Mesothelial cell of epicardium (in vitro differentiated cells): ENCODE results near the gene SPEM1. TPM values are rescaled to one million over a fixed set of nuclear protein-coding genes. Genes with fewer than 3 reads are reported as not detected.

Experiments used
- DNase-seq, 2 experiments: peaks; one replicate each; pipeline ENCODE4 v3.0.0; 2021; ENCODE audit warnings: low spot score in 2 of 2; ENCODE audit not compliant: unreplicated experiment in 2 of 2
- H3K27ac Mint-ChIP-seq: 2 replicates; pipeline ENCODE4 v1.8.0; 2021; ENCODE audit warnings: mixed read lengths
- H3K27me3 Mint-ChIP-seq: 2 replicates; pipeline ENCODE4 v1.8.0; 2021; ENCODE audit warnings: low read depth, mixed read lengths
- H3K36me3 Mint-ChIP-seq: 2 replicates; pipeline ENCODE4 v1.8.0; 2021; ENCODE audit warnings: mixed read lengths
- H3K4me1 Mint-ChIP-seq: 2 replicates; pipeline ENCODE4 v1.8.0; 2021; ENCODE audit warnings: mixed read lengths
- H3K4me3 Mint-ChIP-seq: 2 replicates; pipeline ENCODE4 v1.8.0; 2021; ENCODE audit warnings: mild to moderate bottlenecking, moderate library complexity, mixed read lengths
- H3K9me3 Mint-ChIP-seq: 2 replicates; pipeline ENCODE4 v1.8.0; 2021; ENCODE audit warnings: mixed read lengths
- total RNA-seq: library from RNA; stranded (reverse); gene quantifications from 3 replicates; pipeline ENCODE4 v1.2.1, GENCODE V29; 2021
- TF ChIP-seq, protein P1 (sequence below): fragments of 200-600 bp; sonication (generic); IDR thresholded peaks from one replicate; pipeline ENCODE4 v1.5.0; 2021; ENCODE audit warnings: antibody characterized with exemption; ENCODE audit not compliant: unreplicated experiment

Gene SPEM1
- total RNA-seq, 1 donor from 2014 or later, result 0.38 TPM

DNA sequence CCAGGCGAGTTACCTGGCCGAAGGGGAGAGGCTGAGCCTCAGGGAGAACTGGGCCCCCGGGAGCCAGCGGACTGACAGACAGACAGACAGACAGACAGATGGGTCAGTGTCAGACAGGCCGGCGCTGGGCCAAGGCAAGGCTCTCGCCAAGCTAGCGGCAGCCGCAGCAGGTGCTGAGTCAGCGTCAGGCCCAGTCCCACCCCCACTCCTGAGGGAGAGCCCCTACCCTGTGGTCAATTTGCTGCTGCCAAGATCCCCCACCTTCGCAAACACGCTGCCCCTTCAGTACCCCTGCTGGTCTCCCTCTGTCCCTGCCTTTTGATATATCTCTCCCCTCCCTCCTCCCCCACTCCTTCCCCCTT lies 20.7 kb downstream of the SPEM1 start:
- TF ChIP-seq, protein P1, sequence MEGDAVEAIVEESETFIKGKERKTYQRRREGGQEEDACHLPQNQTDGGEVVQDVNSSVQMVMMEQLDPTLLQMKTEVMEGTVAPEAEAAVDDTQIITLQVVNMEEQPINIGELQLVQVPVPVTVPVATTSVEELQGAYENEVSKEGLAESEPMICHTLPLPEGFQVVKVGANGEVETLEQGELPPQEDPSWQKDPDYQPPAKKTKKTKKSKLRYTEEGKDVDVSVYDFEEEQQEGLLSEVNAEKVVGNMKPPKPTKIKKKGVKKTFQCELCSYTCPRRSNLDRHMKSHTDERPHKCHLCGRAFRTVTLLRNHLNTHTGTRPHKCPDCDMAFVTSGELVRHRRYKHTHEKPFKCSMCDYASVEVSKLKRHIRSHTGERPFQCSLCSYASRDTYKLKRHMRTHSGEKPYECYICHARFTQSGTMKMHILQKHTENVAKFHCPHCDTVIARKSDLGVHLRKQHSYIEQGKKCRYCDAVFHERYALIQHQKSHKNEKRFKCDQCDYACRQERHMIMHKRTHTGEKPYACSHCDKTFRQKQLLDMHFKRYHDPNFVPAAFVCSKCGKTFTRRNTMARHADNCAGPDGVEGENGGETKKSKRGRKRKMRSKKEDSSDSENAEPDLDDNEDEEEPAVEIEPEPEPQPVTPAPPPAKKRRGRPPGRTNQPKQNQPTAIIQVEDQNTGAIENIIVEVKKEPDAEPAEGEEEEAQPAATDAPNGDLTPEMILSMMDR, result no peak
- DNase-seq, result peak in 1 of 2 experiments; percentile 74
- H3K4me3 Mint-ChIP-seq, result peak overlapping the region; percentile 94
- no peaks in the 10 kb centered on the region for H3K36me3 Mint-ChIP-seq
- no peaks in the 10 kb centered on the region for H3K9me3 Mint-ChIP-seq
- peaks cover 67% of the 10 kb centered on the region for H3K4me1 Mint-ChIP-seq
- peak overlapping the region; percentile 95 for H3K27ac Mint-ChIP-seq
- H3K27me3 Mint-ChIP-seq, result peaks cover 41% of the 10 kb centered on the region

DNA sequence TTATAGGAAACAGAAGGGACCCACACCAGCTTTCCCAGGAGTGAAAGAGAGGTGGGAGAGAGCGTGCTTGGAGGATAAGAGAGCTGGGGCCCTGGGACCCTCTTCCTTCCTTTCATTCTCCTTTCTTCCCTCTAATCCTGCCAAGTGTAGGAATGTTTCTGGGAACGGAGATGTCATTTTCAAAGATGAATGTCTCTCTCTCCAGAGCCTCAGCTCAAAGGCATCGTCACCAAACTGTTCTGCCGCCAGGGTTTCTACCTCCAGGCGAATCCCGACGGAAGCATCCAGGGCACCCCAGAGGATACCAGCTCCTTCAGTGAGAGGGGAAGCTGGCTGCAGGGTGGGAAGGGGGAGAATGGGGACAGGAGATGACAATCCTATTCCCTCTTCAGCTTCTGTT lies 21.1 kb downstream of the SPEM1 start:
- Mint-ChIP-seq H3K9me3 (no peaks in the 10 kb centered on the region), H3K4me1 (peaks cover 67% of the 10 kb centered on the region), H3K27ac (peak overlapping the region; percentile 95), H3K27me3 (peaks cover 39% of the 10 kb centered on the region), H3K36me3 (no peaks in the 10 kb centered on the region), H3K4me3 (peak overlapping the region; percentile 94)
- TF ChIP-seq, protein P1, result no peak
- DNase-seq, result no peak

DNA sequence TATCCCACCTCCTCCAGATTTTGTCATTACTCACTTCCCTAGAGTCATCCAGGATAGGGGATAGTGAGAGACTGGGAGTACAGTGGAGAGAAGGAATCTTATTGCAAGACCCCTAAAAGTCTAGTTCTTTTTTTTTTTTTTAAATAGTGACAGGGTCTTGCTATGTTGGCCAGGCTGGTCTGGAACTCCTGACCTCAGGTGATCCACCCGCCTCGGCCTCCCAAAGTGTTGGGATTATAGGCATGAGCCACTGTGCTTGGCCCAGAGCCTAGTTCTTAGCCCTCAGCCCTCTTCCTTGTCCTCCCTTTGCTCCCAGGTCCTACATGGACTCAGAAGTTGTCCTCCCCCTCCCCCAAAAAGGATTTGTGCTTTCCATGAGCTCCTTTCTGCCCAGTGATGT lies 22.0 kb downstream of the SPEM1 start:
- Mint-ChIP-seq H3K36me3 (no peaks in the 10 kb centered on the region), H3K4me1 (peaks cover 62% of the 10 kb centered on the region), H3K27me3 (peaks cover 34% of the 10 kb centered on the region), H3K4me3 (peak overlapping the region; percentile 94), H3K9me3 (no peaks in the 10 kb centered on the region), H3K27ac (peak overlapping the region; percentile 79)
- DNase-seq, result no peak
- TF ChIP-seq, protein P1, result no peak

DNA sequence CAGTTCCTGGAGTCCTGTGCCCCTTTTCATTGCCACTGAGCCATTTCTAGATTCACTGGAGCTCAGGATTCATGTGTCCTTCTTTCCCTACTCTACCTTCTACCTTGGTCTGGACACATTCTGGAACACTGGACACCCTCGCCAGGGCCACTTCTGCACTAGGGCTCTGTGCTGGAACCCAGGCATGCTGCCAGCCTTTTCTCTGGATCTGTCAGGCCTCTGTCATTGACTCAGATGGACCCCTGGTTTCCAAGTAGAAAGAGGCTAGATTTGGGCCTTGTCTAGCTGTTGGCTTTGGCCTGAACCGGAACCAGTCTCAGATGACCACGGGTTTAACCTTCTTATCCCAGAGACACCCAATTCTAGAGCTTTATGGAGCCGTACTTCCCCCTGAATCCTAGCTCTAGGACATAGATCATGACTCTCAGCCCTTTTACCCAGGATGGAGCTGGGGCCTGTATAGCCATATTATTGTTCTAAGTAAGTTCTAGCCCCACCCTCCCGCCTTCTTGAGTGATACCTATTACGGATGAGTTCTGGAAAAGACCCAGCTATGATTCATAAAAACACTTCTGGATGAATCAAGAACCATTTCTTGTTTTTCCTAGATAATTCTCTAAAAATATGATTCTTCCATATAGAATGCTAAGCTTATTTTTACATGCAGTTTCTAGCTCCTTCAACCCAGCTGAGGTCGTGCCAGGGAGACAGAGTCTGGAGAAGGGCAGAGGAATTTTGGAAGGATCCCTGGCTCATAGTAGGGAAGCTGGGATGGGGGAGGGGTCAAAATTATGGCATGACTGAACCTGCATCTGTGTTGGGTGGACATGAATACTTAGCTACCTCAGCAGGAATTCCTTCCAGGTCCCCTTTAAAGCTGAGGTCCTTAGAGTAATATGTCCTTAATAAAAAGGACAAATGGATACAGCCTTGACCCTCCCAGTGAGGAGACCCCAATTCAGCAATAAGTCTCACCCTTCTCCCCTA lies 23.7 kb downstream of the SPEM1 start:
- TF ChIP-seq, protein P1, result no peak
- DNase-seq, result no peak
- Mint-ChIP-seq H3K27ac (peak overlapping the region; percentile 81), H3K9me3 (no peaks in the 10 kb centered on the region), H3K36me3 (peaks cover 8% of the 10 kb centered on the region), H3K27me3 (peaks cover 27% of the 10 kb centered on the region), H3K4me1 (peaks cover 48% of the 10 kb centered on the region), H3K4me3 (peak overlapping the region; percentile 75)

DNA sequence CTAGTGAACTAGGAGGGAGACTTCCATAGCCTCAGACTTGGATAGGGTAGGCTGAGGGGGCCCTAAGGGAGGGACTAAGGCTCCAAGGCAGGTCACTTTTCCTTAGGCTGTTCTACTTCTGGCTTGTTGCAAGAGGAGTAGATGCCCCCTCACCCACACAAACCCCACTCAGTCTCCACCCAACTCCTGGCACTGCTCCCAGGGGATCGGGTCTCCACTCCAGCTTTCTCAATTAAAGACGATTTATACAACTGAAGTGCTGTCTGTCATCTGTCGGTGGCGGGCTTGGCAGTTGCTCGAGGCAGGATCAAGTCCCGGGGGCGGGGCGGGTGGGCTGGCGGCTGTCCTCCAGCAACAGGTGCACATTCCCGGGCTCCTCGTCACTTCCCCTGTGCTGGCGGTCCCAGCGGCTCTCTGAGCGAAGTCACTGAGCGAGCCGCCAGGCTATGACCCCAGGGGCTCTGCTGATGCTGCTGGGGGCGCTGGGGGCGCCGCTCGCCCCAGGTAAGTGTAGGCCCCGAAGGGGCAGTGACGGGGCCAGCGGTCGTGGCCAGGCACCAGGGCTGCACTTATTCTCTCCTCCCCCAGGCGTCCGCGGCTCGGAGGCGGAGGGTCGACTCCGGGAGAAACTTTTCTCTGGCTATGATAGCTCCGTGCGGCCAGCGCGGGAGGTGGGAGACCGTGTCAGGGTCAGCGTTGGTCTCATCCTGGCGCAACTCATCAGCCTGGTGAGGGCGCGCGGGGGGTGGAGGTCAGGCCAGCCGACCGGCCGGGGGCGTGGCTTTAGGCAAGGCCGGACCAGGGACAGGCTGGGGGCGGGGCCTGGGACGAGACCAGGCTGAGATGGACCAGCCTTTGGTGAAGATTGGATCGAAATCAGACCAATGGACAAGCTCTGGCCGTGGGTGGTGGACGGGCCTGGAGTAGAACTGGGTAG lies 24.8 kb downstream of the SPEM1 start, which contains the start of gene CHRNB1:
CHRNB1 (plus strand) TSS at position 380 of the 937 bp plus-strand sequence; CDS start at position 447, 67 bp downstream.
- TF ChIP-seq, protein P1, result no peak
- H3K4me1 Mint-ChIP-seq, result peaks cover 44% of the 10 kb centered on the region
- H3K36me3 Mint-ChIP-seq, result peaks cover 9% of the 10 kb centered on the region
- no peaks in the 10 kb centered on the region for H3K9me3 Mint-ChIP-seq
- H3K4me3 Mint-ChIP-seq, result peak within 1 kb of the TSS; percentile 75
- DNase-seq, result peak in 1 of 2 experiments; percentile 49
- peaks cover 24% of the 10 kb centered on the region for H3K27me3 Mint-ChIP-seq
- H3K27ac Mint-ChIP-seq, result peak within 1 kb of the TSS; percentile 81
